ENCODE data around the gene ERF.
A peak's percentile ranks its signal among the peaks of the same experiment; 100 is the strongest.

ERF gene

DNA sequence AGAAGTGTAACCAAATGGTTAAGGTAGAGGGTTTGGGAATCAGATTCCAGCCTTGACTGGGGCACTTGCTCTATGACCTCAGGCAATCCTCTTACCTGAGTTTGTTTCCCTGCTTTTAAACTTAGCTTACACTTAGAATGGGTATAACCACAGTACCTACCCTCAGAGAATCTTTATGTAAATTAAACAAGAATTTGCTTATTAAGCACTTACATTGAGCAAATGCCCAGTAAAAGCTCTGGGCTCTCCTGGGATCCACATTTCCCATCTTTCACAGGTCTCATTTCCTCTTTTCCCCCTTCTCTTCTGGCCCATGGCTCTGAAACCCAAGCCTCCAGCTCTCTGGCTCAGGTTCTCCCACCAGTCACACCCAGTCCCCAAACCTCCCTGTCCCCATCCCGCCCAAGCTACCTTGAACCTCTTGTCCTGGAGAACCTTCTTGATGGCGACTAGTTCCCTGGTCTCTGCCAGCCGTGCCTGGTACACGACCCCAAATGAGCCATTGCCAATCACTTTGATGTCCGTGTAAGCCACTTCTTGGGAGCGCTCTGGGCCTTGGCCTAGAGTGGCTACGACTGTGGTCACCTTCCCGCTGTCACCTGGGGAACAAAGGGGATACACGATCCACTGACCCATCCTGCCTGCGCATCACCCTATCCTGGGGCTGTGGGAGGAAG, 15.2 kb downstream of the ERF start:
- DNase-seq = no peak

DNA sequence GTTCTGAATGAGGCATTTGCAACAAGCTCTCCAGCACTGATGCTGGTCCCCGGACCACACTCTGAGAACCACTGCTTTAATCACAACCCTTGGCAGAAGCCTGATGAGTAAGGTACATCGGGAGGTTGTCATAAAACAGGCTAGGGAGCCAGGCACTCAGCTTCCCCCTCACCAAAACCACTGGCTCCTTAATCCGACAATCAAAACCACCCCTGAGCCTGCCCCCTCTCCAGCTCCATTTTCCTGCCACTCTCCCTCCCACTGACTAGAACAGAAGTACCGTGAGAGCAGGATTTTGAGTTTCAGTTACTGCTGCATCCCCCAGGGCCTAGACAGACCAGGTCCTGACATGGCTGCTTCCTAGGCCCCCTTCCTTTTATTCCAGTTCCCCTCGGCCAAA, 19.7 kb downstream of the ERF start:
- no peak for DNase-seq

DNA sequence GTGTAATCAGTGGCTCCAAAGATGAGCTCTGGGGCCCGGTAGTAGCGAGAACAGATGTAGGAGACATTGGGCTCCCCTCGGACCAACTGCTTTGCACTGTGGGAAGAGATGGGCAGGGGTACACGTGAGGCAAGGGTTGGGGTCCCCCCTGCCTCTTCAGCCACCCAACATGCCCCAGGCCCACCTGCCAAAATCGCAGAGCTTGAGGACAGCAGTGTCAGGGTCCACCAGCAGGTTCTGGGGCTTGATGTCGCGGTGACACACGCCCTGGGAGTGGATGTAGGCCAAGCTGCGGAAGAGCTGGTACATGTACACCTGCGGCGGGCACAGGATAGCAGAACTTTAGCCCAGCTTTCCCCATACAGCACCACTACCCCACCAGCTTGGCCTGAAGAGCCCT, 20.6 kb downstream of the ERF start:
- DNase-seq = no peak

DNA sequence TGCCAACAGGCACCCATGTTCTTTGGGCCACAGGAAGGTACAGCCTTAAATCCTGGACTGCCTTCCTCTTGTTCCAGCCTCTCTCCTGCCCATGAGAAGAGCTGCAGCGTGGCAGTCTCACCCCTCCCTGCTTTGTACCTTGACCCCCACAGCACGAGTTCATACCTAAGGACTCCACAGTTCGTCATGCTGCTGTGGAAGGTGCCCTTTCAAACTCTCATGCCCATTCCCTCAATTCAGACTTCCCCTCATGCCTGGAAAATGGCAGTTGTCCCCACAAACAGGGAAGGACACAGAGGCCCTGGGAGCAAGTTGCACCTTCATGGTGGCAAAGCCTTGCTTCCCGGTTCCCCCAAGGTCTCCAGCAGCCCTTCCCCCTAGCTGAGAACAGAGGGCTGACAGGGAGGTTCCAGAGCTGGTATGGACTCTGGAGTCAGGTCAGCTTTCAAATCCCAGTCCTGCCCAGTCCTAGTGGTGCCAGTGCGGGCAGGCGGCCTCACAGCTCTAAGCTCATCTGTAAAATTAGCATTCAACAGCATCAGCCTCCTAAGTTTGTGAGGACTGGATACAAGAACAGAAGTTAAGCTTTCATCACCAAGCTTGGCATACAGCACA, 21.1 kb downstream of the ERF start:
- DNase-seq = no peak

DNA sequence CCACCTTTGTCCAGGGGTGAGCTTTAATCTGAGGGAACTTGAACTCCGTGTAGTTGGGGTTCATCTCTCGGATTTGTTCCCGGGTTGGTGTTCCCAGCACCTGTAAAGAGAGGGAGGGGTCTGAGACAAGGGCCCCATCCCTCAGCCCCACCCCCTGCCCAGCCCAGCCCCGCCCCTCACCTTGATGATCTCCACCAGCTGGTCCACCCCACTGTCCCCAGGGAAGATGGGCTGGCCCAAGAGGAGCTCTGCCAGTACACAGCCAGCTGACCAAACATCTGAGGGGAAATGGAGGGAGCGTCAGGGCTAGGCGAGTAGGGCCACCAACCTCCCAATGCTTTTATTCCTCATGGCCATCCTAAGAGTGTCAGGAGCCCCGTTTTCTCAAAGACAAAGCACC, 21.8 kb downstream of the ERF start:
- DNase-seq = no peak

DNA sequence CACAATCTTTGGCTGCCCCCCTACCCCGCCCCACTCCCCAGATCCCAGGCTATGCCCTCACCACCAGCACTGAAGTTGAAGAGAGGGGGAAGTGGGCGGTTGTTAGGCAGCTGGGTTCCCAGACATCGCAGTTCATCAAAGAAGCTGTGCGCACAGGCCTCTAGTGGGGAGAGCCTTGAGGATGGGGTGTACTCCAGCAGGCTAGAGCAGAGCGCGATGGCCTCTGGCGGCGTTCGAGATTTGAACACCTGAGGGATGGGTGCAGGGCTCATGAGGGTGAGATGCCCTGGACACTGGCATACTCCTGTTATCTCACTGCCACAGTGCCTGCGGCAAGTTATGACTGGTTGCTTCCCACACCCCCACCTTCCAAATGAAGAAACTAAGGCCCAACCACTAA, 22.5 kb downstream of the ERF start:
- no peak for DNase-seq

DNA sequence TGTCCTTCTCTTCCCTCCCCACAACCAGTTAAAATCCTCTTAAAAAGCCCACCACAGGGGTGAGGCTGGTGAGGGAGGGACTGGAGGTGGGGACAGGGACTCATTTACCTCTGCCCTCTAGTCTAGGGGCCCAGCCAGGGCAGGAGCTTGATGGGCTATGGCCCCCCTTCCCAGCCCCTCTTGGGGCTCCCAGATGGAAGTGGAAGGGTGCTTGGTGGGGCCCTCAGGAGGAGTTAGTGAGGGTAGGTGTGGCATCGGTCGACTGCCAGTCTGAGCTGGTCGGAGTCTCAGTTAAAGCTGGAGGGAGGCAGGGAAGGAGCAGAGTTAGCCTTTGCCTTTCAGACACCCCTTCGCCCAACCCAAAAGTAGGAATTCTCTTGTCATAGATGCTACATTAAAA, 24.4 kb downstream of the ERF start:
- DNase-seq = no peak

DNA sequence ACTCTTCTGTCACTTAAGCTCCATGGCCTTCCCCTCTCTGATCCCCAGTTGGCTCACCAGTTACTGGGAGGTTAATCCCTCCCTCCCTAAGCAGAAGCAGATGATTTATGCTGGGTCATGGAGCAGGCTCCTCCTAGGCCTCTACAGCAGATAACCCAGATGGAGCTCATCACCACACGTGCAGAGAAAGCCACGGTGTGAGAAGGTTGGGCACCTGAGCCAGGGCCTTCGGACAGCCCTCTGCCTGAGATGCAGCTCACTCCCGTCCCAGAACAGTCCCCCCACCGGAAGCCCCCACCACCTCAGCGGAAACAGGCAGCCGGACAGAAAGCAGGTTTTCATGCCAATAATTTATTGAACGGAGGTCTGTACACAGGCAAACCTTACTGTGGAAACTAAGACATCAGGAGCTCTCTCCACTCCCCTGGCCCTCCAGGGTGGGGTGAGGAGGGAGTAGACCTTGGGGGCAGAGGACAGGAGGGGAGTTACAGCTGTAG, 25.0 kb downstream of the ERF start:
- no peak for DNase-seq

DNA sequence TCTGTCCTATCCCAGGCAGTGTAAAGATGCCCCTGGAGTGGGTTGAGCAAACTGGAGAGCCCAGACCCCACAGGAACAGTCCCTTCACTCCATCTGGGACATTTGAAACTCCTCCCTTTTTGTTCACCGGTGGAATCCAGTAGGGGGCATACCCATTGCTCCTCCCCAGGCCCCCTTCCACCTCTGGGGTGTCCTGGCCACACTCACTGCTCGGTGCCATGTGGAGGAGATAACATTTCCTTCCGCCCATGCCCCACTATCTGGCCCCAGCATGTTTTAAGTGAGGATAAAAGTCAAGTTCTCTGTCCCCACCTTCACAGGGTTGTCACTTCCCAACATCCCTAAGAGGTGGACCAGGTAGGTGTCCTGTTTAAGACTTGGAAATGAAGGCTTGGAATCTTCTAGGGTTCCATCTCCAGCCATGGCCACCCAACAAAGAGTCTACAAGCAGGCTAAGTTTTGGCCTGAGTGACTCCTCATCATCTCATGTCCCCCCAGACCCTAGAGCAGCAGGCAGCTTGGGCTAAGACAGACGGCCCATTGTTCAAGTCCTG, 25.6 kb downstream of the ERF start:
- no peak for DNase-seq

DNA sequence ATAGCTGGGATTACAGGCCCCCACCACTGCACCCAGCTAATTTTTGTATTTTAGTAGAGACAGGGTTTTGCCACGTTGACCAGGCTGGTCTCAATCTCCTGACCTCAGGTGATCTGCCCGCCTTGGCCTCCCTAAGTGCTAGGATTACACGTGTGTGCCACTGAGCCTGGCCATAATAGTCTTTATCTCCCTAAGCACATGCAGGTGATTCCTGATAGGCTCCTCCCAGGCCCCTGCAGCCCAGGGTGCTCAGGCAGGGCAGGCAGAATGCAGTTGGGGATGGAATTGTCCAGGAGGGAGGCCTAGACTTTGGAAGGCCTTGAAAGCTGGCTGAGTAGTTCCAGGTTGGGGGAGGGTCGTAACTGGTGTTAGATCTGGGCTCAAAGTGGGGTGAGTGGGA, 26.3 kb downstream of the ERF start:
- DNase-seq = no peak

DNA sequence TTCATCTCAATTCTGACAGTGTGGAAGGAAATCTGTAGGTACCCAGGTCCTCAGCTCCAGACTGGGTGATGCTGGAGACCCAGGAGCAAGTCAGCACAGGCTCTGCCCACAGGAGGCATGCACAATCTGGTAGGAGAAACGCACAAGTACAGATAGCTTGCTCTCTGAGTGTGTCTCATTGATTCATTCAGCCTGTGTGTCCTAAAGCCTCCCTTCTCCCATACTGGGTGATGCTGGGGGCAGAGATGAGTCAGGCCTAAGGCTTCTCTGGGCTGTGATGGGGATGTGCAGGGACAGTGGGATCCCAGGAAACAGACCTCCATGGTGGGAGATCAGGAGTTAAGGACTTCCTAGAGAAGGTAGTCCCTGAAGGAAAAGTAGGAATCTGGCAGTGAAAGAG, 28.0 kb downstream of the ERF start:
- no peak for DNase-seq

DNA sequence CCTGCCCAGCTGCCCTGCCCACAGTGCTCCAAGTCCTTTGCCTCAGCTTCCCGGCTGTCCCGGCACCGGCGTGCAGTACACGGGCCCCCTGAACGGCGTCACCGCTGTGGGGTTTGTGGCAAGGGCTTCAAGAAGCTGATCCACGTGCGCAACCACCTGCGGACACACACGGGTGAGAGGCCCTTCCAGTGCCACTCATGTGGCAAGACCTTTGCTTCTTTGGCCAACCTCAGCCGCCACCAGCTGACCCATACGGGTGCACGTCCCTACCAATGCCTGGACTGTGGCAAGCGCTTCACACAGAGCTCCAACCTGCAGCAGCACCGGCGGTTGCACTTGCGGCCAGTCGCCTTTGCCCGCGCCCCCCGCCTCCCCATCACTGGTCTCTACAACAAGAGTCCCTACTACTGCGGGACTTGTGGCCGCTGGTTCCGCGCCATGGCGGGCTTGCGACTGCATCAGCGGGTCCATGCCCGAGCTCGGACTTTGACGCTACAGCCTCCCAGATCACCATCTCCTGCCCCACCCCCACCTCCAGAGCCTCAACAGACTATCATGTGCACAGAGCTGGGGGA, 29.1 kb downstream of the ERF start:
- DNase-seq = no peak

DNA sequence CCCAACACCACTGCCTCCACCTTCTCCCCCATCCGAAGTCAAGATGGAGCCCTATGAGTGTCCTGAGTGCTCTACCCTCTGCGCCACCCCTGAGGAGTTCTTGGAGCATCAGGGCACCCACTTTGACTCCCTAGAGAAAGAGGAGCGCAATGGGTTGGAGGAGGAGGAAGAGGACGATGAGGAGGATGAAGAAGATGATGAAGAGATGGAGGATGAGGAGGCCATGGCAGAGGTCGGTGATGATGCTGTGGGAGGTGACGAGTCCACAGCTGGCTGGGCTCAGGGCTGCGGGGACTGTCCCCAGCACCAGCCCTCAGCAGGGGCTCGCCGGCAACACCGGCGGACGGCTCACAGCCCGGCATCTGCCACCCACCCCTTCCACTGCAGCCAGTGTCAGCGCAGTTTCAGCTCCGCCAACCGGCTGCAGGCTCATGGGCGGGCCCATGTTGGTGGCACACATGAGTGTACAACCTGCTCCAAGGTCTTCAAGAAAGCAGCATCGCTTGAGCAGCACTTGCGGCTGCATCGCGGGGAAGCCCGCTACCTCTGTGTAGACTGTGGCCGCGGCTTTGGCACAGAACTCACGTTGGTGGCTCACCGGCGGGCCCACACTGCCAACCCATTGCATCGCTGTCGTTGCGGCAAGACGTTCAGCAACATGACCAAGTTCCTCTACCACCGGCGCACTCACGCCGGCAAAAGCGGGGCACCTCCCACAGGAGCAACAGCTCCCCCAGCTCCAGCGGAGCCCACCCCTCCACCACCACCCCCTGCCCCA, 29.8 kb downstream of the ERF start:
- DNase-seq = no peak

DNA sequence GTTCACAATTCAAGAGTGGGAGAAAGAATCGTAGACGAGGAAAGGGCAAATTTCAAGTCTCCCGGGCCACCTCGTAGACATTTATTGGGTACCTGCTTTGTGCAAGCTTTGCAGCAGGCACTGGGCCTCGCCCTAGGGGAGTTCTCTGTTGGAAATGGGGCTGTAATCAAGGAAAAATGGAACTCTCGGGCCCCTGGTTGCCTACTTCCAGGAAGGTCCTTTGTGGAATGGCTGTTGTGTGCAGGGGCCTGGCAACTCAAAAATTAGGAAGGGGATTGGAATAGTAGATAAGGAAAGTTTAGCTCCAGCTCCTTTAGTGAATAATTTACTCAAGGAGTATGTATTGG, 34.2 kb downstream of the ERF start:
- DNase-seq = no peak

DNA sequence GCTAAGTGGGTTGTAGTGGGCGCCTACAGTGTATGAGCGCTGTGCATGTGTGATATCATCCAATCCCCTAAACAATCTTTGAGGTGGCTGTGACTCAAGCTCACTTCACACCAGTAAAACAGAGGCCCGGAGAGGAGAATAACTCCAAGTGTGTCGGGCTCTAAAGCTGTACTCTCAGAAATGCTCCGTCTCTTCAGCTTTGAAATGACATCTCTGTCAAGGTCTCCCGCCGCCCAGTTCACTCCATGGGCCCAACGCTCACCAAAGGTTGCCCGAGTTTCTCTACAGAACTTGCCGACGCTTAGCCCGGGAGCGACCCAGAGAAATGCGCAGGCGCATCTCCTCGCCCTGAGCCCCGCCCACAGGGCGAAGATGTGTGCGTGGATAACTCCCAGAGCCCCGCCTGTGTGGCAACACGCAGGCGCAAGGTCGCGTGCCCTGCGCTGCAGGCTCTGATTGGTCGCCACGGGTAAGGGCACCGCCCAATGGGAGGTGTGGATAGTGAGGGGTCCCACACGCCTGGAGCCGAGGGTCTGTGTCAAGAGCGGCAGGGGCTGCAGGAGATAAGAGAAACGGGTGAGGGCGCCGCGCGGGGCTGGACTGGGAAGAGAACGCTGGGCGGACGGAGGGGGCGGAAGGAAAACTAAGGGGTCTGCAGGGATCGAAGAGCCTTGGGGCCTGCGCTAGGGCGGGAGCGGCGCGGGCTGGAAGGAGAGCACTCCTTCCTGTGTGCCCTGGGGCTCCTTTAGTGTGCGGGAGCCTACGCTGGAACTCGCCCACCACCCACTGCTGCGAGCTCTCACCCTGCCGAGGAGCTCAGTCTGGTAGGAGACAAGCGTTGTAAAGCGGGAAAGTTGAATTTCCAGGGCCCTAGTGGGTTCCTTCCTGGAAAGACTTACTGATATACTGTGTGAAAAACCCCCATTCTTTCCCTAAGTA, 34.8 kb downstream of the ERF start, which contains the start of gene ZNF526:
ZNF526 (plus strand) TSS at position 501 of the 939 bp plus-strand sequence. CDS start 4,092 bp downstream, outside the sequence.
- DNase-seq = peak; percentile 99

DNA sequence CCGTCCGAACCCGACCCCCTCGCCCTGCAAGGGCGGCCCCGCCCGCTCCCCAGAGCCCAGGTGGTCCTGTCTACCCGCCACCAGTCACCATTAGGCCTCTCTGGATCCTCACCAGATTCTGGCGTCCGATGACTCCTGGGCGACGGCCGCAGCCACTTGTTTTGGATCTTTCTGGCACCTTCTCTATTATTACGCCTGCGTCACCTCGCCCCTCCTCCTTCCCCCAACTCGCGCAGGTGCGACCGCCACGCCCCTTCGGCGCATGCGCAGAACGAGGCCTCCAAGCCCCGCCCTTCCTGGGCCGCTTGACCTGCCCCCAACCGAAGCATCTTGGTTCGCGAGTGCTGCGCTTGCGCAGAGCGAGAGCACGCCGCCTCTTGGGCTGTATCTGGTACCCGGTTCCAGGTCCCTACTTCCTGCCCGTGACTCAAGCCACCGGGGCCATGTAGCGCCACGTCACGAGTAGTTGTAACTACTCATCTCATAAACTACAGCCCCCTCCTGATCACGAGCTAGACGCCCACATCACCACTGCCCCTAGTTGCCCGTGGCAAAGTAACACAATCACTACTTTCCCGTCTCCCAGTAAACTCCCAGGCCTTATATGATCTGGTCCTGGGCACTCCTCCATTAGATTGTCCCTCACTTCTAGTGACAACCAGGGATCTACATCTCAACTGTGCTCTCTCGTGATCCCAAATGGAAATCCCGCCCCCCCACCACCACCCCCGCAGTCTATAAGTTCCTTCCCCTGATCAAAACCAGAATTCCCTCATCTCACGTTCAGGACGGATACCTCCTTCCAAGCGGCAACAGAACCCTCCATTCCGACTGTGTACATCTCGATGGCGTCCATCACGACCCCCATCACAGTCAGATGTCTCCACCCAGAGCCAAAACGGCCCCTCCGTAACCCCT, 37.1 kb downstream of the ERF start, which contains the start of gene DEDD2:
DEDD2 (minus strand) TSS at position 158 of the 918 bp plus-strand sequence. CDS start 670 bp downstream, outside the sequence.
- peak; percentile 98 to 99 (median 98) for DNase-seq

DNA sequence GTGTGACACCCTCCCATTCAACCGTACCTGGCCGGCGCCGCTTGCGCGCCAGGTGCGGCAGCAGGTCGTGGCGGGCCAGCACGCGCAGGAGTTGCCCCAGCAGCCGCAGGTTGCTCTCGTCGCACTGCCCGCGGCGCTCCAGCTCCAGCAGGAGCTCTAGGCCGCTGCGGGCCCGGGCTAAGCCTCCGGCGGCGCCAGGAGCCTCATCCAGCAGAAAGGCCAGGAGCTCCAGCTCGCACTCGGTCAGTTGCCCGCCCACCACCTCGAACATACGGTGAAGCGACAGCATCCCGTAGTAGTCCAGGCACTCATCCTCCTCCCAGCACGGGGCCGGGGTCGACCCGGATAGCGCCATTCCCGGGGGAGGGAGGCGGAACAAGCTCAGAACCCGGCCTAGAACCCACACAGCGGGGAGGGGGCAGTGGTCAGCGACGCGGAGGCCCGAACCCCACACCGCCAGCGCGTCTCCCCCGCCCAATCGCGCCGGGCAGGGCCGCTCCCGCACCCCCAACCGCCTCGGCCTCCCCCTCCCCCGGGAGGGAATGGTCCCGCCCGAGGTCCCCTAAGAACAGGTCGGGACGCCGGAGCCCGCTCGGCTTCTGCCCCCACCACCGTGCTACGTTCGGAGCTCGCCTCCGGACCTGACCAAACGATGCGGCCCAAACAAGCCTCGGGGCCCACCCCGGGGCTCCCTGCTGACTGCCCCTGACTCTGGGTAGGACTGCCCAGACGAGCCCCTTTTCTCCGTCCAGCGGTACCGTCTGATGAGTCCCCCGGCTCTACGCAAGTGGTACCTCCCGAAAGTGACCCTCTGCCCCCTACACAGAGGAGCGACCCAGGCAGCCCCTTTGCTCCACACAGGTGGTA, 38.0 kb downstream of the ERF start:
- DNase-seq = peak; percentile 28 to 65 (median 50)

DNA sequence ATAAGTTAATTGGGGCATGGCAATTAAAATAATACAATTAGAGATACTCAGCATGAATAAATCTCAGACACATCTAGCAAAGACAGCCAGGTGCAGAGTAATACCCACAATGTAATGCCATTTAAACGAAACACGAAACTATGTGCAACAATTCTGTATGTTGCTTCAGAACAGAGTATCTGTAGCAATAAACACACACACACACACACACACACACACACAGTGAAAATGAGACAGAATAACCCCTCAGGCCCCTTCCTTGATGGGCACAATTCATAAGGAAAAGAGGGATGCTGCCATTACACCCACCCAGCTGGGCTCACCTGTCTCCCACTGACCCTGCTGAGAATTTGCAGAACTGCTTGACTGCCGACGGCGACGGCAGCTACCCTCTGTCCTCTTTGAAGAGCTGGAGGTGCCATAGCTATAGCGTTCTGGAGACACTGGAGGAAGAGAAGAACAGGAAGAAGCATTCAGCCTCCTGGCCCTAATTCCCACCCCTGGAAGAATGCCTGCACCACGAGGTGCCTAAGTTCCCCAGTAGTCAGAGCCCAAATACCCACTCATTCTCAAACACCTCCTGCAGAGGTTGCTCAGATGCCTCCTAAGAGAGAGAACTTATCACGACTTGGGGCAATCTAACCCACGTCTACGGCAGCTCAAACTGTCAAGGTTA, 40.0 kb downstream of the ERF start:
- DNase-seq = peak in 3 of 4 experiments; percentile 33 to 56 (median 43)

DNA sequence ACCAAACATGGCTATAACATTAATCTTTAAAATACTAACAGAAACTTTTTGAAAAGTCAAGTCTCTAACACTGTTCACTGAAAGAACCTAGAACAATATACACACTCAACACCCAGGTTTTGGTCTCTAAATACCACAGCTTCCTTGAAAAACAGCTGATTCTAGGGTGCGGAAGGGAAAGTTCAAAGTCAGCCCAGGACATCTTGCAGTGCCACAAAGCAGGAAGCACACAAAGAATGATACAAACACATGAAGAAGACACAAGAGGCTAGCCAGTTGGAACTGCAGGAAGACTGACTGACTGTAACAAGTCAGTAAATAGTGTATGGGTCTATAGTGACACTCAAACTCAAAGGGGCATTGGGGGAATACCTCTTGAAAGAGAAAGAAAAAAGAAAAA, 42.0 kb downstream of the ERF start:
- peak; percentile 54 to 79 (median 64) for DNase-seq
